ENCODE measurements around the gene TCAF1. TPM values are rescaled to one million over a fixed set of nuclear protein-coding genes. Genes with fewer than 3 reads are reported as not detected.

TCAF1 gene
- total and polyA plus RNA-seq, 2 donors (not counting 3 experiments of a cell fraction or from before 2014, with no cell fraction given) = 29.0 to 48.3 TPM

DNA sequence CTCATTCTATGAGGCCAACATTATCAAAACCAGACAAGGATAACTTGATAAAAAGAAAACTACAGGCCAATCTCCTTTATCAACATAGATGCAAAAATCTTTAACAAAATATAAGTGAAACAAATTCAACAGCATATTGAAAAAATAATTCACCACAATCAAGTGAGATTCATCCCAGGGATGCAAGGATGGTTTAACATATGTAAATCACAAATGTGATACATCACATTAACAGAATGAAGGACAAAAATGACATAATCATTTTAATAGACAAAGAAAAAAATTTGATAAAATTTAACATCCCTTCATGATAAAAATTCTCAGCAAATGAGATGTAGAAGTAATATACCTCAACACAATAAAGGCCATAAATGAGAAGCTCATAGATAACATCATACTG lies 53.8 kb downstream of the TCAF1 start:
- Histone ChIP-seq H3K79me2 (ENCODE audit: control insufficient read depth, insufficient read depth, low read length) (no peaks in the 10 kb centered on the region), H3K9me1 (replicated peaks; ENCODE audit: control insufficient read depth, extremely low read depth, insufficient read depth, low read length) (no peaks in the 10 kb centered on the region), H3K27me3 (ENCODE audit: control insufficient read depth in 2 of 2, insufficient read depth in 2 of 2, low read length in 2 of 2) (no peaks in the 10 kb centered on the region), H3K9me3 (replicated peaks; ENCODE audit: control insufficient read depth, insufficient read depth, low read length) (no peaks in the 10 kb centered on the region), H3K4me2 (ENCODE audit: insufficient read depth, low read length) (no peak overlapping the region), H3K36me3 (ENCODE audit: control insufficient read depth in 2 of 2, extremely low read depth in 1 of 2, insufficient read depth in 2 of 2, low read length in 2 of 2) (no peaks in the 10 kb centered on the region), H3K9ac (replicated peaks; ENCODE audit: extremely low read depth, insufficient read depth, low read length) (no peak overlapping the region), H3K4me1 (ENCODE audit: control insufficient read depth, extremely low read depth, insufficient read depth, low read length) (no peaks in the 10 kb centered on the region), H2AFZ (ENCODE audit: low read depth, low read length) (no peak overlapping the region), H3K27ac (ENCODE audit: insufficient read depth, low read depth, low read length) (no peak overlapping the region), H3K4me3 (replicated peaks in 1 of 3; ENCODE audit: insufficient read depth in 1 of 3, low read depth in 1 of 3, low read length in 3 of 3) (no peak overlapping the region), H4K20me1 (replicated peaks; ENCODE audit: control insufficient read depth, extremely low read depth, insufficient read depth, low read length) (no peaks in the 10 kb centered on the region)
- FAIRE-seq (no peak), DNase-seq (ENCODE audit: low read depth, low spot score) (no peak)
- TF ChIP-seq, protein P1, sequence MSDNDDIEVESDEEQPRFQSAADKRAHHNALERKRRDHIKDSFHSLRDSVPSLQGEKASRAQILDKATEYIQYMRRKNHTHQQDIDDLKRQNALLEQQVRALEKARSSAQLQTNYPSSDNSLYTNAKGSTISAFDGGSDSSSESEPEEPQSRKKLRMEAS (IDR thresholded peaks at IDR 0.05; ENCODE audit: insufficient read depth, insufficient read length) = no peak
- TF ChIP-seq POLR2A (IDR thresholded peaks at IDR 0.05; ENCODE audit: low read depth, low read length) (no peak), FOS (IDR thresholded peaks at IDR 0.05; ENCODE audit: borderline replicate concordance, insufficient read depth, low read length) (no peak), MYC (IDR thresholded peaks at IDR 0.05; ENCODE audit: low read depth, low read length) (no peak), JUN (IDR thresholded peaks at IDR 0.05; ENCODE audit: borderline replicate concordance, insufficient read depth, insufficient read length, low read depth) (no peak), GATA2 (IDR thresholded peaks at IDR 0.05; ENCODE audit: insufficient read depth, insufficient read length, low read depth, low read length) (no peak), EZH2 (IDR thresholded peaks at IDR 0.05; ENCODE audit: borderline replicate concordance, low read depth, low read length, severe bottlenecking) (no peak), POLR2AphosphoS5 (IDR thresholded peaks at IDR 0.05; ENCODE audit: insufficient read depth, low read depth, low read length) (no peak)
- TF ChIP-seq, protein P2, sequence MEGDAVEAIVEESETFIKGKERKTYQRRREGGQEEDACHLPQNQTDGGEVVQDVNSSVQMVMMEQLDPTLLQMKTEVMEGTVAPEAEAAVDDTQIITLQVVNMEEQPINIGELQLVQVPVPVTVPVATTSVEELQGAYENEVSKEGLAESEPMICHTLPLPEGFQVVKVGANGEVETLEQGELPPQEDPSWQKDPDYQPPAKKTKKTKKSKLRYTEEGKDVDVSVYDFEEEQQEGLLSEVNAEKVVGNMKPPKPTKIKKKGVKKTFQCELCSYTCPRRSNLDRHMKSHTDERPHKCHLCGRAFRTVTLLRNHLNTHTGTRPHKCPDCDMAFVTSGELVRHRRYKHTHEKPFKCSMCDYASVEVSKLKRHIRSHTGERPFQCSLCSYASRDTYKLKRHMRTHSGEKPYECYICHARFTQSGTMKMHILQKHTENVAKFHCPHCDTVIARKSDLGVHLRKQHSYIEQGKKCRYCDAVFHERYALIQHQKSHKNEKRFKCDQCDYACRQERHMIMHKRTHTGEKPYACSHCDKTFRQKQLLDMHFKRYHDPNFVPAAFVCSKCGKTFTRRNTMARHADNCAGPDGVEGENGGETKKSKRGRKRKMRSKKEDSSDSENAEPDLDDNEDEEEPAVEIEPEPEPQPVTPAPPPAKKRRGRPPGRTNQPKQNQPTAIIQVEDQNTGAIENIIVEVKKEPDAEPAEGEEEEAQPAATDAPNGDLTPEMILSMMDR (IDR thresholded peaks at IDR 0.05; ENCODE audit: extremely low read depth in 1 of 2, insufficient read depth in 1 of 2, low read depth in 1 of 2, low read length in 2 of 2) = no peak
- intact Hi-C loops (cut with micrococcal nuclease) (no loop called here), dilution Hi-C loops (cut with MboI; ENCODE audit: extremely low pct_ligation_motif_present, low sequenced_read_pairs) (no loop called here)
- CTCF ChIA-PET = interaction anchor here (1.2 kb wide), 1 partner anchor 280 kb away, joined by 4 read pairs; no protein-coding TSS in a partner anchor
- POLR2A ChIA-PET = no interaction called here
- BruUV-seq (replicated peaks) = no TSS peak
